Testis (tissue), 2 donors: Measurements from ENCODE around the gene KIFAP3.

ENCODE experiments used
- CTCF ChIP-seq, 3 experiments: fragments of 450-650 bp in 2 of 3; fragments of 200-600 bp in 1 of 3; sonication (generic) in 1 of 3; IDR thresholded peaks; one replicate each; pipeline ENCODE4 v1.5.1; 2016 to 2019; ENCODE audit warnings: antibody characterized with exemption in 3 of 3, mild to moderate bottlenecking in 2 of 3, moderate library complexity in 1 of 3
- POLR2A ChIP-seq: fragments of 450-650 bp; IDR thresholded peaks from one replicate; pipeline ENCODE4 v1.6.1; 2017; ENCODE audit warnings: antibody characterized with exemption, mild to moderate bottlenecking, moderate library complexity

GRCh38 chr1:169885207-169885606, 189.3 kb downstream of the KIFAP3 start:
- TF ChIP-seq CTCF (IDR thresholded peaks at IDR 0.05) (no peak), POLR2A (no peak)
